K562 (cell line): ENCODE results near the gene MDC1. TPM values are rescaled to one million over a fixed set of nuclear protein-coding genes. Genes with fewer than 3 reads are reported as not detected.

Experiments used
- BACH1 ChIP-seq: fragments of 200-800 bp; sonication (Bioruptor generic); IDR thresholded peaks from 2 replicates; pipeline ENCODE4 v1.6.1; 2016; ENCODE audit warnings: missing genetic modification characterization, missing compliant biosample characterization
- DNMT1 ChIP-seq: fragments of 450-650 bp; IDR thresholded peaks from 2 replicates; pipeline ENCODE4 v1.6.1; 2016; ENCODE audit warnings: antibody characterized with exemption, mild to moderate bottlenecking
- FOXA3 ChIP-seq, 2 experiments: fragments of 450-650 bp in 1 of 2; sonication (generic) in 1 of 2; formaldehyde crosslinking; IDR thresholded peaks in 1 of 2; conservative IDR thresholded peaks in 1 of 2; 2 replicates each; pipeline versions ENCODE4 v1.4.0 to v1.8.0; 2020 to 2022; ENCODE audit warnings: mild to moderate bottlenecking in 2 of 2, missing genetic modification reagents in 1 of 2
- FOXP1 ChIP-seq: sonication (generic); formaldehyde crosslinking; IDR thresholded peaks from 2 replicates; pipeline ENCODE4 v1.8.0; 2022; ENCODE audit warnings: mild to moderate bottlenecking, missing genetic modification reagents
- FUS ChIP-seq: fragments of 200-400 bp; formaldehyde crosslinking; optimal IDR thresholded peaks from 2 replicates; pipeline ENCODE3; 2017; ENCODE audit warnings: low read depth, low read length
- MAFG ChIP-seq: fragments of 450-650 bp; conservative IDR thresholded peaks from 2 replicates; pipeline ENCODE4 v1.6.1; 2016; ENCODE audit warnings: missing genetic modification characterization, missing compliant biosample characterization
- MTA3 ChIP-seq: fragments of 450-650 bp; formaldehyde crosslinking; IDR thresholded peaks from 2 replicates; pipeline ENCODE4 v1.6.1; 2017; ENCODE audit warnings: mild to moderate bottlenecking, borderline replicate concordance
- NCOA1 ChIP-seq: fragments of 450-650 bp; IDR thresholded peaks from 2 replicates; pipeline ENCODE4 v1.6.1; 2016; ENCODE audit warnings: low read depth
- NR4A1 ChIP-seq, 2 experiments: fragments of 250-450 bp in 1 of 2; fragments of 450-650 bp in 1 of 2; sonication (Bioruptor Pico) in 1 of 2; IDR thresholded peaks; 2 replicates each; pipeline versions ENCODE4 v1.4.0 to v1.6.1; 2016 to 2020; ENCODE audit warnings: mild to moderate bottlenecking in 2 of 2, missing compliant biosample characterization in 1 of 2, missing genetic modification characterization in 1 of 2, moderate library complexity in 1 of 2
- PHF20 ChIP-seq: fragments of 450-650 bp; IDR thresholded peaks from 2 replicates; pipeline ENCODE4 v1.6.1; 2018; ENCODE audit not compliant: partially characterized antibody
- POLR3A ChIP-seq: IDR thresholded peaks from 2 replicates; pipeline ENCODE4 v1.6.1; 2011; ENCODE audit warnings: borderline replicate concordance, mild to moderate bottlenecking, moderate library complexity; ENCODE audit not compliant: insufficient read length, insufficient read depth; ENCODE audit errors: extremely low read depth
- RBM39 ChIP-seq: fragments of 200-400 bp; formaldehyde crosslinking; optimal IDR thresholded peaks from 2 replicates; pipeline ENCODE3; 2018; ENCODE audit warnings: low read depth, low read length
- SMAD4 ChIP-seq: fragments of 250-450 bp; sonication (Bioruptor Pico); conservative IDR thresholded peaks from 2 replicates; pipeline ENCODE4 v1.8.0; 2021; ENCODE audit warnings: inconsistent platforms, mild to moderate bottlenecking, moderate library complexity
- SREBF2 ChIP-seq: sonication (generic); formaldehyde crosslinking; IDR thresholded peaks from 2 replicates; pipeline ENCODE4 v1.4.0; 2020; ENCODE audit warnings: mild to moderate bottlenecking, missing genetic modification reagents
- THAP12 ChIP-seq: fragments of 250-450 bp; sonication (Bioruptor Pico); IDR thresholded peaks from 2 replicates; pipeline ENCODE4 v1.9.0; 2021; ENCODE audit warnings: mild to moderate bottlenecking, inconsistent platforms
- ZKSCAN8 ChIP-seq: fragments of 200-800 bp; sonication (Bioruptor generic); IDR thresholded peaks from 2 replicates; pipeline ENCODE4 v1.6.1; 2016; ENCODE audit warnings: missing genetic modification characterization, missing compliant biosample characterization
- ZNF436 ChIP-seq: fragments of 250-450, 450-650 bp; sonication (Bioruptor Pico); formaldehyde crosslinking; IDR thresholded peaks from 2 replicates; pipeline ENCODE4 v1.7.0; 2020; ENCODE audit warnings: mild to moderate bottlenecking
- ZNF592 ChIP-seq: fragments of 450-650 bp; IDR thresholded peaks from 2 replicates; pipeline ENCODE4 v1.6.1; 2017; ENCODE audit warnings: antibody characterized with exemption, mild to moderate bottlenecking
- polyA plus RNA-seq, 8 experiments: library from polyadenylated mRNA; depleted of rRNA in 4 of 8; stranded (reverse) in 5 of 8; unstranded in 3 of 8; fragments of >200 nt; fragmentation: Nextera tagmentation in 2 of 8; fragmentation: Illumina TruSeq in 1 of 8; extraction: Ambion mirVana in 2 of 8; extraction: Trizol in 1 of 8; gene quantifications; 2 replicates each; pipeline versions ENCODE4 v1.2.1 to v1.2.3, GENCODE V29; 2011 to 2014; ENCODE audit warnings: inconsistent platforms in 1 of 8, missing spikeins in 1 of 8
- total RNA-seq, 7 experiments: library from RNA; depleted of rRNA in 6 of 7; stranded (reverse); fragments of >200 nt in 6 of 7; fragmentation: Illumina TruSeq in 2 of 7; extraction: Trizol in 2 of 7; gene quantifications; 2 replicates each; pipeline versions ENCODE4 v1.2.1 to v1.2.3, GENCODE V29; 2011 to 2021; ENCODE audit warnings: low replicate concordance in 1 of 7
- TF ChIP-seq, protein P1 (sequence below): fragments of 250-450 bp; sonication (Bioruptor Pico); IDR thresholded peaks from 2 replicates; pipeline ENCODE4 v1.8.0; 2021; ENCODE audit warnings: moderate library complexity, mild to moderate bottlenecking, inconsistent platforms

The MDC1 gene
- total and polyA plus RNA-seq, 9 of the 15 experiments (the other 6 are each of a cell fraction or from before 2014, with no cell fraction given): 8.2 to 114 (median 20.0) TPM

GRCh38 chr6:30717129-30717844 is at the start of gene MDC1 (continued):
- TF ChIP-seq THAP12: peak; percentile 99
- TF ChIP-seq SREBF2 (CRISPR knock-in tag): no peak
- peak; percentile 99 for TF ChIP-seq MAFG (tag)
- TF ChIP-seq SMAD4: peak; percentile 99
- peak; percentile 58 for TF ChIP-seq PHF20
- no peak for TF ChIP-seq ZKSCAN8 (CRISPR knock-in tag)
- peak; percentile 91; the same call in 1 of the 2 replicates for TF ChIP-seq FOXP1 (CRISPR knock-in tag)
- TF ChIP-seq DNMT1: no peak
- no peak; the same call in none of the 2 replicates for TF ChIP-seq ZNF592
- TF ChIP-seq NCOA1: no peak; the same call in 1 of the 2 replicates
- TF ChIP-seq FUS: no peak
- peak; percentile 82 for TF ChIP-seq RBM39
- peak; percentile 95 for TF ChIP-seq BACH1 (tag)
- TF ChIP-seq MTA3: peak; percentile 95
- TF ChIP-seq NR4A1 (CRISPR knock-in tag; IDR thresholded peaks at IDR 0.05): peak; percentile 7; the same call in 1 of the 2 replicates
- TF ChIP-seq NR4A1 (tag; IDR thresholded peaks at IDR 0.05): no peak
- peak; percentile 74; the same call in 1 of the 2 replicates for TF ChIP-seq ZNF436 (CRISPR knock-in tag)
- 0 out of 4 replicates have a peak, but pooled peaks of 1 of the 2 experiments have one; percentile 30 for TF ChIP-seq FOXA3 (CRISPR knock-in tag; conservative IDR thresholded peaks at IDR 0.05 in 1 of 2, IDR thresholded peaks at IDR 0.05 in 1 of 2)
- TF ChIP-seq POLR3A: no peak
- TF ChIP-seq, protein P1, sequence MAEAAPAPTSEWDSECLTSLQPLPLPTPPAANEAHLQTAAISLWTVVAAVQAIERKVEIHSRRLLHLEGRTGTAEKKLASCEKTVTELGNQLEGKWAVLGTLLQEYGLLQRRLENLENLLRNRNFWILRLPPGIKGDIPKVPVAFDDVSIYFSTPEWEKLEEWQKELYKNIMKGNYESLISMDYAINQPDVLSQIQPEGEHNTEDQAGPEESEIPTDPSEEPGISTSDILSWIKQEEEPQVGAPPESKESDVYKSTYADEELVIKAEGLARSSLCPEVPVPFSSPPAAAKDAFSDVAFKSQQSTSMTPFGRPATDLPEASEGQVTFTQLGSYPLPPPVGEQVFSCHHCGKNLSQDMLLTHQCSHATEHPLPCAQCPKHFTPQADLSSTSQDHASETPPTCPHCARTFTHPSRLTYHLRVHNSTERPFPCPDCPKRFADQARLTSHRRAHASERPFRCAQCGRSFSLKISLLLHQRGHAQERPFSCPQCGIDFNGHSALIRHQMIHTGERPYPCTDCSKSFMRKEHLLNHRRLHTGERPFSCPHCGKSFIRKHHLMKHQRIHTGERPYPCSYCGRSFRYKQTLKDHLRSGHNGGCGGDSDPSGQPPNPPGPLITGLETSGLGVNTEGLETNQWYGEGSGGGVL: no peak
